ENCODE data around the gene PCCA.
"Not testable (repeated sequence)": the region's sequence is repeated elsewhere in the genome, so short reads cannot be mapped to it uniquely, and the experiment has no call there.

DNA sequence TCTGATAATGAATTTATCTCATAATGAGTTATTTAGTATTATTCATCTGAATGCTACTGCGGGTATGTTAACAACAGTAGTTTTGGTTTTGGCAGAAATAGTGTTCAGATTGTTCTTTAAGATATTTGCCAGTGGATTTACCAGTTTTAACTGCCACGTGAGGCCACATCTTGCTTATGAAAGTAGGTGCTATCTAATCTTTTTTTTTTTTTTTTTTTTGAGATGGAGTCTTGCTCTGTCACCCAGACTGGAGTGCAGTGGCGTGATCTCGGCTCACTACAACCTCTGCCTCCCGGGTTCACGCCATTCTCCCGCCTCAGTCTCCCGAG, 10.2 kb downstream of the PCCA start:
- not testable (repeated sequence) for TF ChIP-seq POLR2A (IDR thresholded peaks at IDR 0.05)
- TF ChIP-seq, protein P1, sequence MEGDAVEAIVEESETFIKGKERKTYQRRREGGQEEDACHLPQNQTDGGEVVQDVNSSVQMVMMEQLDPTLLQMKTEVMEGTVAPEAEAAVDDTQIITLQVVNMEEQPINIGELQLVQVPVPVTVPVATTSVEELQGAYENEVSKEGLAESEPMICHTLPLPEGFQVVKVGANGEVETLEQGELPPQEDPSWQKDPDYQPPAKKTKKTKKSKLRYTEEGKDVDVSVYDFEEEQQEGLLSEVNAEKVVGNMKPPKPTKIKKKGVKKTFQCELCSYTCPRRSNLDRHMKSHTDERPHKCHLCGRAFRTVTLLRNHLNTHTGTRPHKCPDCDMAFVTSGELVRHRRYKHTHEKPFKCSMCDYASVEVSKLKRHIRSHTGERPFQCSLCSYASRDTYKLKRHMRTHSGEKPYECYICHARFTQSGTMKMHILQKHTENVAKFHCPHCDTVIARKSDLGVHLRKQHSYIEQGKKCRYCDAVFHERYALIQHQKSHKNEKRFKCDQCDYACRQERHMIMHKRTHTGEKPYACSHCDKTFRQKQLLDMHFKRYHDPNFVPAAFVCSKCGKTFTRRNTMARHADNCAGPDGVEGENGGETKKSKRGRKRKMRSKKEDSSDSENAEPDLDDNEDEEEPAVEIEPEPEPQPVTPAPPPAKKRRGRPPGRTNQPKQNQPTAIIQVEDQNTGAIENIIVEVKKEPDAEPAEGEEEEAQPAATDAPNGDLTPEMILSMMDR (IDR thresholded peaks at IDR 0.05), result not testable (repeated sequence)

Measured in adrenal gland (tissue), 5 donors.